HG02884 (cell line): ENCODE results near the gene MAP4K3.
"Not testable (repeated sequence)": the region's sequence is repeated elsewhere in the genome, so short reads cannot be mapped to it uniquely, and the experiment has no call there.

Source experiments
- ATAC-seq: cut with Tn5 transposase; IDR thresholded peaks from one replicate; pipeline ENCODE4 v1.9.1; 2021; ENCODE audit warnings: mild to moderate bottlenecking, moderate library complexity; ENCODE audit not compliant: unreplicated experiment

Gene MAP4K3

GRCh38 chr2:39409697-39410389, 27.2 kb downstream of the MAP4K3 start:
- no peak for ATAC-seq

DNA sequence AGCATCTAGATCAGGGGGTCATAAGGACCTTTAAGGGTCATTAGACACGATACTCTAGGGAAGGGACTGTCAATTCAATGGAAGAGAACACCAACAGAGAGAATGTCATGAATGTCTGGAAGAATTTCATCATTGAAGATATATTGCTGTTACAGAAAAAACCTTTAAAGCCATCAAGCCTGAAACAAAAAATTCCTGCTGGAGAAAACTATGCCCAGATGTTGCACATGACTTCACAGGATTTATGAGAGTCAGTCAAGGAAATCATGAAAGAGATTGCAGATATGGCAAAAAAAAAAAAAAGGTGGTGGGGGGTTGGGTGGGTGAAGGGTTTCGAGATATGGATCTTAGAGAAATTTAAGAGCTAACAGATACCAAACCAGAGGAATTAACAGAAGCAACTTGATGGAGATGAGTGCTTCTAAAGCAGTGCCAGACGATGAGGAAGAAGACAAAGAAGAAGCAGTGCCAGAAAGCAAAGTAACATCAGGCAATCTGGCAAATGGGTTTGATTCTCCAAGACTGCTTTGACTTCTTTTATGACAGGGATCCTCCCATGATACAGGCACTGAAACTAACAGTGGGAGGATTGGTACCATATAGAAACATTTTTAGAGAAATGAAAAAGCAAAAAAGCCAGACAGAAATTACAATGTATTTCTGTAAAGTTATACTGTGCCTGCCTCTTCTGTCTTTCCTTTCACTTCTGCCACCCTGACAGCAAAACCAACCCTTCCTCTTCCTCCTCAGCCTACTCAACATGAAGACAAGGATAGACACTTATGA, 28.5 kb downstream of the MAP4K3 start:
- peak; percentile 61 for ATAC-seq

DNA sequence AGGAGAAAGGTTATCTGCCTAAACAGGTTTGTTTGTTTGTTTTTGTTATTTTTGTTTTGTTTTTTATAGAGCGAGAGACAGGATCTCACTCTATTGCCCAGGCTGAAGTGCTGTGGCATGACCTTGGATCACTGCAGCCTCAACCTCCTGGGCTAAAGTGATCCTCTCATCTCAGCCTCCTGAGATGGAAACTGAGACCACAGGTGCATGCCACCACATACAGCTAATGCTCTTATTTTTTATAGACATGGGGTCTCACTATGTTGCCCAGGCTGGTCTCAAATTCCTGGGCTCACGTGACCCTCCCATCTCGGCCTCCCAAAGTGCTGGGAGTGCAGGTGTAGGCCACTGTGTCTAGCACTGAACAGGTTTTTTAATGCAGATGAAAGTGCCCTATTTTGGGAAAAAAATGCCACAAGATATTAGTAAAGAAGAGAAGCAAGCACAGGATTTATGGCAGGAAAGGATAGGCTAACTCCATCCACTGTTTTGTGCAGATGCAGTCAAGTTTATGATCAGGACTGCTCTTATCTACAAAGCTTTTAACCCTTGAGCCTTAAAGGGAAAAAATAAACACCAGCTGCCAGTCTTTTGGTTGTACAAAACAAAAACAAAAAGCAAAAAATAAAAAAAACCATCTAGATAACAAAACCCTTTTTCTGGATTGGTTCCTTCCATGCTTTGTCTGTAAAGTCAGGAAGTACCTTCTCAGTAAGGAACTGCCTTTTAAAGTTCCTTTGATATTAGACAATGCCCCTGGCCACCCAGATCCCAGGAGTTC, 29.4 kb downstream of the MAP4K3 start:
- ATAC-seq, result no peak

DNA sequence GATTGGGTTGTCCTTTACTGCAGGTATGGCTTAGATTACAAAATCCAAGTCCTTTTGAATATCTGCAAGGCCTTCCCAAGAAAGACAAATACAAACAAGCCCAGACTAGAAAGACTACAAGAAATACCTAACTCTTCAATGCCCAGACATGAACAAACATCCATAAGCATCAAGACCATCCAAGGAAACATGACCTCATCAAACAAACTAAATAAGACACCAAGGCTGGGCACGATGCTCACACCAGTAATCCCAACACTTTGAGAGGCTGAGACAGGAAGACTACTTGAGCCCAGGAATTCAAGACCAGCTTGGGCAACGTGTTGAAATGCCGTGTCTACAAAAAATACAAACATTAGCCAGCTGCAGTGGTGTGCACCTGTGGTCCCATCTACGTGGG, 31.7 kb downstream of the MAP4K3 start:
- ATAC-seq, result no peak

DNA sequence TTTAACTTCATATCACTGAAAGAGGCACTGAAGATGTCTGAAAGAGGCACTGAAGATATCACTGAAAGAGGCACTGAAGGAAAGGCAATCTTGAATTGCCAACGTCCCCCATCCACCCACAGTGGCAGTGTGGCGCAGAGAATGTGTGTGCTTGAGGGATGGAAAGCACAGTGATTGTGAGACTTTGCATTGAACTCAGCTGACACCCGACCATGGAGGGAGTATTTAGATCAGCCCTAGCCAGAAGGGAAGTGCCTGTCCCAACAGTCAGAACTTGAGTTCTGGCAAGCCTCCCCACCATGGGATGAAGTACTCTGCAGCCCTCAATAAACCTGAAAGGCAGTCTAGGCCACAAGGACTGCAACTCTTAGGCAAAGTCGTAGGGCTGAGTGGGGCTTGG, 33.8 kb downstream of the MAP4K3 start:
- ATAC-seq, result peak; percentile 67

DNA sequence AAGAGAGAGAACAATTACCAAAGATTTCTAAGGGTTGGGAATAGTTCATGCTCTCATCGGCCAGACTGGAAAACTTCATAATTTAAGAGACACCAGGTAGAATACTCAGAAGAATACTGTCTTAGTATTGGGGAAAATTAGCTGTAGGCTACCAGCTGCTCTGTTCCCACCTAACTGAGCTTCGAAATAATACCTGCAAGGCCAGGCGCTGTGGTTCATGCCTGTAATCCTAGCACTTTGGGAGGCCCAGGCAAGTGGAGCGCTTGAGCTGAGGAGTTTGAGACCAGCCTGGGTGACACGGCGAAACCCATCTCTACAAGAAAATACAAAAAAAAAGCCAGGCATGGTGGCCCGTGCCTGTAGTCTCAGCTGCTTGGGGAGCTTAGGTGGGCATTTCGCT, 35.8 kb downstream of the MAP4K3 start:
- ATAC-seq, result no peak

DNA sequence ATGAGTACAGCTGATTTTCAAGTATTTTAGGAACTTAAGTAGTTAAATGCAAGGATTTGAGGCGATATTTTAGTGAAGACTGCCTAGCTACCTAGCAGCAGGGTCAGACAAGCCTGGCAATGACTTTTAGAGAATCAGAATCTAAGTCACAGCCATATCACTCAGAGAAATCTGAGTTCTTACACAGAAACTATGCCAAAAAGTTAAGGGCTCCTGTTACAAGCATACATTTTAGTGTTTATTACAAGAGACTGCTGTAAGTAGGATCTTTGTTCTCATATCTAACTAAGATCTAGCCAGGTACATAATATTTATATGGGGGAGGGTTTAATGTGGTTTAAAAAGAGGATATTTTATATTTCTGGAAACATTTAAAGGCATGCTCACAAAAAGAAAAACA, 37.5 kb downstream of the MAP4K3 start:
- no peak for ATAC-seq

GRCh38 chr2:39395313-39395712, 41.8 kb downstream of the MAP4K3 start:
- no peak for ATAC-seq

DNA sequence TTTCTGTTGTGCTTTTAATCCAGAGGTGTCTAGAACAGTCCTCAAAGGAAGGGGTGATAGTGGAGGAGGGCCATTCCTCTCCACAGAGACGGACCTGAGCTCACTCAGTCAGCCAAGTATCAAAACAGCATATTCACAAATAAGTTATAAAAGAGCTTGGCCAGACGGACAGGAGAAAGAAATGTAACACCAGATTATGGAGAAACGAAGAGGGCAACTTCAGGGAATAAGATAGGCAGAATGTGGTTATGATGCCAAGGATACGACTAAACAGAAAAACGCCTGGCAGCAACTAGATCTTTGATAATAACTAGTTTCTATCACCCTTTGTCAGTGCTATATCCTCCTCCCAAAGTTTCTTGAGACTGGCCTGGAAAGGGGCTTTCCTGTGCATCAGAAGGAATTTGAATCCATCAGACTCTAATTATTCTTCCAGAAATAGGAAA, 42.5 kb downstream of the MAP4K3 start:
- no peak for ATAC-seq

GRCh38 chr2:39392672-39393071, 44.4 kb downstream of the MAP4K3 start:
- ATAC-seq, result no peak

DNA sequence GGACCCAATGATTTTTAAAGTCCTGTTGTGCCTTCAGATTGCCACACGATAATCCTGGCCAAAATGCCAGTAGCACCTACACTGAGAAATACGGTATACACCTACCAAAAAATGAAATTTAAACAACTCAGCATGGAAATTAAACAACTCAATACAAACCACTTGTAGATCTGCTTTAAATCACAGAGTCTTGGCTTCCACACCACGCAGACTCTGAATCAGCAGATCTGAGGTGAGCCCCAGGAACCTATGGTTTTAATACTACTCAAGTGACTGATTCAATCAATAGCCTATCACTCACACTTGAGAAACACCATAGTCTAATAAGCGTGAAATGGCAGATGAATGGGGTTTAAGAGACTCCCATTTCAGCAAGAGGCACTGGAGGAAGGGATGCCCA, 46.9 kb downstream of the MAP4K3 start:
- no peak for ATAC-seq

GRCh38 chr2:39386064-39386463, 51.0 kb downstream of the MAP4K3 start:
- ATAC-seq, result no peak

- no peak for ATAC-seq
Observed at GRCh38 chr2:39385172-39385571, 51.9 kb downstream of the MAP4K3 start.

DNA sequence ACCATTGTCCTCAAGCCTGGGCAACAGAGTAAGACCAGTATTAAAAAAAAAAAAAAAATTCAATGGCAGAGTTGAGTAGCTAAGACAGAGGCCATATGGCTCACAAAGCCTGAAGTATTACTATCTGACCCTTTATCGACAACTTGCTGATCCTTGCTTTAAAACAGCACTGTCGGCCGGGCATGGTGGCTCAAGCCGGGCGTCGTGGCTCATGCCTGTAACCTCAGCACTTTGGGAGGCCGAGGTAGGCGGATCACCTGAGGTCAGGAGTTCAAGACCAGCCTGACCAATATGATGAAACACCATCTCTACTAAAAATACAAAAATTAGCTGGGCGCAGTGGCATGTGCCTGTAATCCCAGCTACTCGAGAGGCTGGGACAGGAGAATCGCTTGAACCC, 53.0 kb downstream of the MAP4K3 start:
- not testable (repeated sequence) for ATAC-seq

- ATAC-seq, result no peak
Observed at GRCh38 chr2:39383146-39383545, 53.9 kb downstream of the MAP4K3 start.

GRCh38 chr2:39381653-39382052, 55.4 kb downstream of the MAP4K3 start:
- no peak for ATAC-seq

GRCh38 chr2:39380525-39381150, 56.4 kb downstream of the MAP4K3 start:
- ATAC-seq, result no peak

- ATAC-seq, result peak; percentile 57
Observed at GRCh38 chr2:39379643-39380524, 57.2 kb downstream of the MAP4K3 start.

- ATAC-seq, result no peak
Observed at GRCh38 chr2:39378968-39379367, 58.1 kb downstream of the MAP4K3 start.
